Endothelial cell of umbilical vein (primary cell): Measurements from ENCODE around the gene DCUN1D2.

Experiments used
- EZH2 ChIP-seq: IDR thresholded peaks from 2 replicates; pipeline ENCODE4 v1.6.1; 2012; ENCODE audit warnings: borderline replicate concordance, low read depth, mild to moderate bottlenecking, moderate library complexity, low read length, inconsistent platforms; ENCODE audit not compliant: severe bottlenecking
- POLR2A ChIP-seq: IDR thresholded peaks from 2 replicates; pipeline ENCODE4 v1.6.1; 2012; ENCODE audit warnings: low read depth, mild to moderate bottlenecking, control low read depth, low read length
- POLR2AphosphoS5 ChIP-seq: IDR thresholded peaks from 2 replicates; pipeline ENCODE4 v1.6.1; 2012; ENCODE audit warnings: low read depth, mild to moderate bottlenecking, control low read depth, low read length, moderate library complexity; ENCODE audit not compliant: insufficient read depth
- TF ChIP-seq, protein P1 (sequence below), 2 donors: IDR thresholded peaks; 1 replicate in 1 of 2; 2 replicates in 1 of 2; pipeline ENCODE4 v1.5.1; 2011; ENCODE audit warnings: low read length in 2 of 2, mild to moderate bottlenecking in 2 of 2, moderate library complexity in 2 of 2, control low read depth in 1 of 2, inconsistent platforms in 1 of 2, low read depth in 1 of 2; ENCODE audit not compliant: insufficient read depth in 1 of 2; ENCODE audit errors: extremely low read depth in 1 of 2

DNA sequence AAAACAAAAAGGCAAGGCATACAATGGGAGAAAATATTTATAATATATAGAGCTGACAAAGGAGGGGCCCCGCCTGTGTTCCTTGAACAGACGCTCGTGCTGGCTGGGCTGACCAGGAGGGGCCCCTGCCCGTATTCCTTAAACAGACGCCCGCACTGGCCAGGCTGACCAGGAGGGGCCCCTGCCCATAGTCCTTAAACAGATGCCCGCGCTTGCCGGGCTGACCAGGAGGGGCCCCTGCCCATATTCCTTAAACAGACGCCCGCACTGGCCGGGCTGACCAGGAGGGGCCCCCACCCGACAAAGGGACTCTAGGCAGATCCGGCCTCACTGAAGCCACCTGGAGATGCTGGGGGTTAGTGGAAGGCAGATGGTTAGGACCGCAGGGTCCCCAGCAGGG lies 46.5 kb downstream of the DCUN1D2 start:
- TF ChIP-seq, protein P1, sequence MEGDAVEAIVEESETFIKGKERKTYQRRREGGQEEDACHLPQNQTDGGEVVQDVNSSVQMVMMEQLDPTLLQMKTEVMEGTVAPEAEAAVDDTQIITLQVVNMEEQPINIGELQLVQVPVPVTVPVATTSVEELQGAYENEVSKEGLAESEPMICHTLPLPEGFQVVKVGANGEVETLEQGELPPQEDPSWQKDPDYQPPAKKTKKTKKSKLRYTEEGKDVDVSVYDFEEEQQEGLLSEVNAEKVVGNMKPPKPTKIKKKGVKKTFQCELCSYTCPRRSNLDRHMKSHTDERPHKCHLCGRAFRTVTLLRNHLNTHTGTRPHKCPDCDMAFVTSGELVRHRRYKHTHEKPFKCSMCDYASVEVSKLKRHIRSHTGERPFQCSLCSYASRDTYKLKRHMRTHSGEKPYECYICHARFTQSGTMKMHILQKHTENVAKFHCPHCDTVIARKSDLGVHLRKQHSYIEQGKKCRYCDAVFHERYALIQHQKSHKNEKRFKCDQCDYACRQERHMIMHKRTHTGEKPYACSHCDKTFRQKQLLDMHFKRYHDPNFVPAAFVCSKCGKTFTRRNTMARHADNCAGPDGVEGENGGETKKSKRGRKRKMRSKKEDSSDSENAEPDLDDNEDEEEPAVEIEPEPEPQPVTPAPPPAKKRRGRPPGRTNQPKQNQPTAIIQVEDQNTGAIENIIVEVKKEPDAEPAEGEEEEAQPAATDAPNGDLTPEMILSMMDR (IDR thresholded peaks at IDR 0.05; ENCODE audit: extremely low read depth in 1 of 2, insufficient read depth in 1 of 2, low read depth in 1 of 2, low read length in 2 of 2): no peak
- TF ChIP-seq POLR2AphosphoS5: no peak
- no peak for TF ChIP-seq POLR2A
- TF ChIP-seq EZH2: no peak
